SK-N-SH (cell line): ENCODE measurements around the gene GABRG3. TPM values are rescaled to one million over a fixed set of nuclear protein-coding genes. Genes with fewer than 3 reads are reported as not detected.

ENCODE experiments used
- CTCF ChIA-PET: fragments of 300-600, 350-600 bp; formaldehyde crosslinking; extraction: SDS; loops from one replicate; lab custom pipeline; 2021; lab: Yijun Ruan, JAX
- POLR2A ChIA-PET: fragments of 350-600 bp; sonication (Branson Sonifier 250); formaldehyde crosslinking; extraction: SDS; loops from one replicate; lab custom pipeline; 2020; ENCODE audit warnings: antibody characterized with exemption, inconsistent platforms; lab: Yijun Ruan, JAX
- DNase-seq: peaks from one replicate; pipeline ENCODE4 v3.0.0; 2012
- H2AFZ ChIP-seq: fragments of 200-600 bp; sonication (generic); 2 replicates; pipeline ENCODE4 v1.8.1; 2016; ENCODE audit warnings: antibody characterized with exemption, mild to moderate bottlenecking, low read depth
- H3F3A ChIP-seq: fragments of 200-600 bp; sonication (generic); replicated peaks from 2 replicates; pipeline ENCODE3; 2016; ENCODE audit warnings: antibody characterized with exemption, mild to moderate bottlenecking; ENCODE audit not compliant: insufficient read depth
- H3K27ac ChIP-seq, 2 experiments: fragments of 200-500 bp in 1 of 2; fragments of 200-600 bp in 1 of 2; sonication (Bioruptor generic) in 1 of 2; sonication (generic), shearing (Covaris generic) in 1 of 2; 2 replicates each; pipeline versions ENCODE4 v1.5.1 to v1.6.1; 2014 to 2016; ENCODE audit warnings: low read depth in 2 of 2, inconsistent platforms in 1 of 2, low read length in 1 of 2, mild to moderate bottlenecking in 1 of 2, mixed read lengths in 1 of 2
- H3K27me3 ChIP-seq: fragments of 200-600 bp; sonication (generic), shearing (Covaris generic); 2 replicates; pipeline ENCODE4 v1.6.1; 2016; ENCODE audit warnings: mixed run types; ENCODE audit not compliant: insufficient read depth
- H3K36me3 ChIP-seq, 2 experiments: fragments of 200-500 bp in 1 of 2; fragments of 200-600 bp in 1 of 2; sonication (Bioruptor generic) in 1 of 2; sonication (generic) in 1 of 2; replicated peaks in 1 of 2; 2 replicates each; pipeline versions ENCODE3 to v1.5.1; 2014 to 2016; ENCODE audit warnings: low read length in 1 of 2, mild to moderate bottlenecking in 1 of 2; ENCODE audit not compliant: insufficient read depth in 2 of 2, control insufficient read depth in 1 of 2
- H3K4me1 ChIP-seq, 2 experiments: fragments of 200-500 bp in 1 of 2; fragments of 200-600 bp in 1 of 2; sonication (Bioruptor generic) in 1 of 2; sonication (generic), shearing (Covaris generic) in 1 of 2; 2 replicates each; pipeline versions ENCODE4 v1.5.1 to v1.6.1; 2014 to 2016; ENCODE audit warnings: low read depth in 1 of 2, low read length in 1 of 2, mixed run types in 1 of 2; ENCODE audit not compliant: insufficient read depth in 2 of 2, control insufficient read depth in 1 of 2
- H3K4me2 ChIP-seq: fragments of 200-600 bp; sonication (generic), shearing (Covaris generic); 2 replicates; pipeline ENCODE4 v1.6.1; 2017; ENCODE audit warnings: mixed run types
- H3K4me3 ChIP-seq, 2 experiments: fragments of 200-500 bp in 1 of 2; fragments of 200-600 bp in 1 of 2; sonication (Bioruptor generic) in 1 of 2; sonication (generic), shearing (Covaris generic) in 1 of 2; 2 replicates each; pipeline versions ENCODE4 v1.5.1 to v1.8.1; 2014 to 2016; ENCODE audit warnings: low read depth in 2 of 2, inconsistent platforms in 1 of 2, low read length in 1 of 2, mild to moderate bottlenecking in 1 of 2, mixed read lengths in 1 of 2, moderate library complexity in 1 of 2
- H3K79me2 ChIP-seq: fragments of 200-600 bp; sonication (generic); 2 replicates; pipeline ENCODE4 v1.8.1; 2017; ENCODE audit warnings: mild to moderate bottlenecking; ENCODE audit not compliant: insufficient read depth
- H3K9ac ChIP-seq: fragments of 200-600 bp; sonication (generic); 2 replicates; pipeline ENCODE4 v1.6.1; 2017; ENCODE audit warnings: mixed run types
- H3K9me2 ChIP-seq: fragments of 200-600 bp; sonication (generic); 2 replicates; pipeline ENCODE4 v1.6.1; 2017; ENCODE audit warnings: mixed run types
- H3K9me3 ChIP-seq: fragments of 200-600 bp; sonication (generic); 2 replicates; pipeline ENCODE4 v1.6.1; 2017; ENCODE audit warnings: mixed run types, mild to moderate bottlenecking, moderate library complexity
- H4K20me1 ChIP-seq: fragments of 200-600 bp; sonication (generic); 2 replicates; pipeline ENCODE4 v1.6.1; 2017; ENCODE audit warnings: mild to moderate bottlenecking, mixed run types; ENCODE audit not compliant: insufficient read depth
- ELF1 ChIP-seq: IDR thresholded peaks from 2 replicates; pipeline ENCODE4 v1.4.0; 2012
- EP300 ChIP-seq, 2 experiments: IDR thresholded peaks; 2 replicates each; pipeline versions ENCODE4 v1.4.0 to v1.6.1; 2012; ENCODE audit warnings: borderline replicate concordance in 1 of 2, low read depth in 1 of 2, low read length in 1 of 2
- EZH2phosphoT487 ChIP-seq: fragments of 200-600 bp; sonication (generic); IDR thresholded peaks from 2 replicates; pipeline ENCODE4 v1.6.1; 2017; ENCODE audit warnings: low read depth, mixed run types, mild to moderate bottlenecking, antibody characterized with exemption, moderate library complexity, borderline replicate concordance
- FOSL2 ChIP-seq: IDR thresholded peaks from 2 replicates; pipeline ENCODE4 v1.4.0; 2012; ENCODE audit warnings: low read depth, mild to moderate bottlenecking, moderate library complexity, borderline replicate concordance
- FOXJ3 ChIP-seq: sonication (generic); formaldehyde crosslinking; IDR thresholded peaks from 2 replicates; pipeline ENCODE4 v1.5.1; 2020; ENCODE audit warnings: mild to moderate bottlenecking, missing genetic modification reagents
- GATA2 ChIP-seq: sonication (generic); formaldehyde crosslinking; IDR thresholded peaks from 2 replicates; pipeline ENCODE4 v1.5.0; 2020; ENCODE audit warnings: mild to moderate bottlenecking, missing genetic modification reagents
- MEF2A ChIP-seq: IDR thresholded peaks from 2 replicates; pipeline ENCODE4 v1.4.0; 2012; ENCODE audit warnings: low read depth, borderline replicate concordance
- MXI1 ChIP-seq: IDR thresholded peaks from 2 replicates; pipeline ENCODE4 v1.6.1; 2012; ENCODE audit warnings: mild to moderate bottlenecking, low read depth, low read length, improper control_type of control experiment
- NRF1 ChIP-seq: IDR thresholded peaks from 2 replicates; pipeline ENCODE4 v1.6.1; 2012; ENCODE audit warnings: low read depth, mild to moderate bottlenecking, low read length
- RCOR1 ChIP-seq: fragments of 150-350 bp; IDR thresholded peaks from 2 replicates; pipeline ENCODE4 v1.6.1; 2017; ENCODE audit warnings: antibody characterized with exemption, low read length
- SIN3A ChIP-seq: IDR thresholded peaks from 2 replicates; pipeline ENCODE4 v1.6.1; 2012; ENCODE audit warnings: low read depth, mild to moderate bottlenecking, low read length, moderate library complexity, borderline replicate concordance
- SMC3 ChIP-seq: IDR thresholded peaks from 2 replicates; pipeline ENCODE4 v1.6.1; 2012; ENCODE audit warnings: low read depth, low read length, improper control_type of control experiment
- TAF1 ChIP-seq: IDR thresholded peaks from 2 replicates; pipeline ENCODE4 v1.6.1; 2012; ENCODE audit warnings: low read depth, mild to moderate bottlenecking, low read length, moderate library complexity, borderline replicate concordance
- TEAD4 ChIP-seq: IDR thresholded peaks from 2 replicates; pipeline ENCODE4 v1.4.0; 2012; ENCODE audit warnings: mild to moderate bottlenecking, borderline replicate concordance; ENCODE audit not compliant: insufficient read depth
- YY1 ChIP-seq: IDR thresholded peaks from 2 replicates; pipeline ENCODE4 v1.4.0; 2012; ENCODE audit warnings: low read depth, mild to moderate bottlenecking
- ZBTB33 ChIP-seq: IDR thresholded peaks from 2 replicates; pipeline ENCODE4 v1.4.0; 2012; ENCODE audit warnings: low read depth, borderline replicate concordance
- WGBS: methylation state at CpG from one replicate; pipeline ENCODE4 v1.1.6; 2017; ENCODE audit warnings: low lambda C conversion rate; 5-methylcytosine and 5-hydroxymethylcytosine counted together
- polyA plus RNA-seq, 3 experiments: library from polyadenylated mRNA; depleted of rRNA; stranded (reverse); fragments of >200 nt; gene quantifications; 2 replicates each; pipeline ENCODE4 v1.2.3, GENCODE V29; 2012
- TF ChIP-seq, protein P1 (sequence below): IDR thresholded peaks from 2 replicates; pipeline ENCODE4 v1.4.0; 2012; ENCODE audit warnings: low read depth, borderline replicate concordance
- TF ChIP-seq, protein P2 (sequence below): IDR thresholded peaks from 2 replicates; pipeline ENCODE4; 2012
- TF ChIP-seq, protein P3 (sequence below): IDR thresholded peaks from 2 replicates; pipeline ENCODE4 v1.6.1; 2012; ENCODE audit warnings: mild to moderate bottlenecking, low read depth, low read length, moderate library complexity

The GABRG3 gene
- polyA plus RNA-seq, 1 of the 3 experiments (the other 2 are of a cell fraction): not detected

GRCh38 chr15:27081676-27082418, 110.9 kb downstream of the GABRG3 start:
- no peak for DNase-seq
- no peak overlapping the region for H3K27ac ChIP-seq
- POLR2A ChIA-PET: no interaction called here

More at GRCh38 chr15:27081676-27082418, 110.9 kb downstream of the GABRG3 start:
- H3K9me3 ChIP-seq: no peaks in the 10 kb centered on the region
- no peak overlapping the region for H3K9ac ChIP-seq
- H3K4me1 ChIP-seq: peaks cover 0 to 12% of the 10 kb centered on the region in 2 experiments; a peak in 1 of 4 replicates
- TF ChIP-seq FOXJ3 (CRISPR knock-in tag) (no peak), NRF1 (no peak), TEAD4 (no peak), FOSL2 (no peak), RCOR1 (no peak), MXI1 (no peak), SMC3 (no peak), MEF2A (no peak), YY1 (no peak), EZH2phosphoT487 (no peak), TAF1 (no peak), ELF1 (no peak), GATA2 (CRISPR knock-in tag) (no peak), ZBTB33 (no peak), SIN3A (no peak), EP300 (IDR thresholded peaks at IDR 0.05; ENCODE audit: borderline replicate concordance in 1 of 2, low read depth in 1 of 2, low read length in 1 of 2) (no peak)
- TF ChIP-seq, protein P1, sequence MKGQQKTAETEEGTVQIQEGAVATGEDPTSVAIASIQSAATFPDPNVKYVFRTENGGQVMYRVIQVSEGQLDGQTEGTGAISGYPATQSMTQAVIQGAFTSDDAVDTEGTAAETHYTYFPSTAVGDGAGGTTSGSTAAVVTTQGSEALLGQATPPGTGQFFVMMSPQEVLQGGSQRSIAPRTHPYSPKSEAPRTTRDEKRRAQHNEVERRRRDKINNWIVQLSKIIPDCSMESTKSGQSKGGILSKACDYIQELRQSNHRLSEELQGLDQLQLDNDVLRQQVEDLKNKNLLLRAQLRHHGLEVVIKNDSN: no peak
- TF ChIP-seq, protein P2, sequence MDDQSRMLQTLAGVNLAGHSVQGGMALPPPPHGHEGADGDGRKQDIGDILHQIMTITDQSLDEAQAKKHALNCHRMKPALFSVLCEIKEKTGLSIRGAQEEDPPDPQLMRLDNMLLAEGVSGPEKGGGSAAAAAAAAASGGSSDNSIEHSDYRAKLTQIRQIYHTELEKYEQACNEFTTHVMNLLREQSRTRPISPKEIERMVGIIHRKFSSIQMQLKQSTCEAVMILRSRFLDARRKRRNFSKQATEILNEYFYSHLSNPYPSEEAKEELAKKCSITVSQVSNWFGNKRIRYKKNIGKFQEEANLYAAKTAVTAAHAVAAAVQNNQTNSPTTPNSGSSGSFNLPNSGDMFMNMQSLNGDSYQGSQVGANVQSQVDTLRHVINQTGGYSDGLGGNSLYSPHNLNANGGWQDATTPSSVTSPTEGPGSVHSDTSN: no peak
- TF ChIP-seq, protein P3, sequence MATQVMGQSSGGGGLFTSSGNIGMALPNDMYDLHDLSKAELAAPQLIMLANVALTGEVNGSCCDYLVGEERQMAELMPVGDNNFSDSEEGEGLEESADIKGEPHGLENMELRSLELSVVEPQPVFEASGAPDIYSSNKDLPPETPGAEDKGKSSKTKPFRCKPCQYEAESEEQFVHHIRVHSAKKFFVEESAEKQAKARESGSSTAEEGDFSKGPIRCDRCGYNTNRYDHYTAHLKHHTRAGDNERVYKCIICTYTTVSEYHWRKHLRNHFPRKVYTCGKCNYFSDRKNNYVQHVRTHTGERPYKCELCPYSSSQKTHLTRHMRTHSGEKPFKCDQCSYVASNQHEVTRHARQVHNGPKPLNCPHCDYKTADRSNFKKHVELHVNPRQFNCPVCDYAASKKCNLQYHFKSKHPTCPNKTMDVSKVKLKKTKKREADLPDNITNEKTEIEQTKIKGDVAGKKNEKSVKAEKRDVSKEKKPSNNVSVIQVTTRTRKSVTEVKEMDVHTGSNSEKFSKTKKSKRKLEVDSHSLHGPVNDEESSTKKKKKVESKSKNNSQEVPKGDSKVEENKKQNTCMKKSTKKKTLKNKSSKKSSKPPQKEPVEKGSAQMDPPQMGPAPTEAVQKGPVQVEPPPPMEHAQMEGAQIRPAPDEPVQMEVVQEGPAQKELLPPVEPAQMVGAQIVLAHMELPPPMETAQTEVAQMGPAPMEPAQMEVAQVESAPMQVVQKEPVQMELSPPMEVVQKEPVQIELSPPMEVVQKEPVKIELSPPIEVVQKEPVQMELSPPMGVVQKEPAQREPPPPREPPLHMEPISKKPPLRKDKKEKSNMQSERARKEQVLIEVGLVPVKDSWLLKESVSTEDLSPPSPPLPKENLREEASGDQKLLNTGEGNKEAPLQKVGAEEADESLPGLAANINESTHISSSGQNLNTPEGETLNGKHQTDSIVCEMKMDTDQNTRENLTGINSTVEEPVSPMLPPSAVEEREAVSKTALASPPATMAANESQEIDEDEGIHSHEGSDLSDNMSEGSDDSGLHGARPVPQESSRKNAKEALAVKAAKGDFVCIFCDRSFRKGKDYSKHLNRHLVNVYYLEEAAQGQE: no peak
- no peak overlapping the region for H2AFZ ChIP-seq
- WGBS: 47% methylated on average over 9 of the region's 10 CpGs
- no peaks in the 10 kb centered on the region for H3K79me2 ChIP-seq
- H3K36me3 ChIP-seq: no peaks in the 10 kb centered on the region
- no peaks in the 10 kb centered on the region for H3K27me3 ChIP-seq
- H3K4me3 ChIP-seq: no peak overlapping the region
- CTCF ChIA-PET: interaction anchor here (1.3 to 2.4 kb wide), 5 partner anchors 11 to 277 kb away, joined by 3 to 18 read pairs (median 4); no protein-coding TSS in a partner anchor
- no peaks in the 10 kb centered on the region for H3K9me2 ChIP-seq
- H4K20me1 ChIP-seq: no peaks in the 10 kb centered on the region
- H3K4me2 ChIP-seq: no peak overlapping the region
- H3F3A ChIP-seq: no peaks in the 10 kb centered on the region
